GM12878 (cell line): ENCODE measurements around the gene ANTXR1. TPM values are rescaled to one million over a fixed set of nuclear protein-coding genes. Genes with fewer than 3 reads are reported as not detected.

Experiments used
- ATAC-seq: fragments of 200-7000 bp; cut with Tn5 transposase; 3 replicates; pipeline ENCODE4 v1.9.1; 2020; ENCODE audit warnings: mild to moderate bottlenecking, moderate library complexity
- BruUV-seq: library from RNA; stranded (reverse); fragments of 400-500 nt; replicated peaks from 2 replicates; lab custom pipeline; 2021; lab: Mats Ljungman, UMichigan
- CTCF ChIA-PET: fragments of 300-600 bp; sonication (Branson Sonifier 250); formaldehyde crosslinking; extraction: SDS; loops from one replicate; lab custom pipeline; 2021; ENCODE audit warnings: inconsistent platforms; lab: Yijun Ruan, JAX
- POLR2A ChIA-PET: fragments of 350-600 bp; formaldehyde crosslinking; extraction: SDS; loops from one replicate; lab custom pipeline; 2021; ENCODE audit warnings: inconsistent platforms; lab: Charles Lee
- RAD21 ChIA-PET: fragments of 300-600 bp; sonication (Branson Sonifier 250); formaldehyde crosslinking; loops from one replicate; lab custom pipeline; 2023; ENCODE audit warnings: antibody characterized with exemption; ENCODE audit not compliant: unreplicated experiment; lab: Charles Lee
- SMC1A ChIA-PET: fragments of 300-600 bp; sonication (Branson Sonifier 250); formaldehyde crosslinking; loops from one replicate; lab custom pipeline; 2023; ENCODE audit not compliant: unreplicated experiment, uncharacterized antibody; lab: Charles Lee
- DNase-seq: peaks from one replicate; pipeline ENCODE4 v3.0.0-alpha.2; 2011; ENCODE audit warnings: low read depth, low spot score
- FAIRE-seq: peaks from 3 replicates; lab custom pipeline; 2011; peaks lifted over from hg19 to GRCh38; lab: Jason Lieb, UNC
- H2AFZ ChIP-seq: 2 replicates; pipeline ENCODE4 v1.6.0; 2011; ENCODE audit warnings: low read depth, low read length, control low read depth; ENCODE audit not compliant: control insufficient read depth
- H3K27ac ChIP-seq: 2 replicates; pipeline ENCODE4 v1.5.1; 2011; ENCODE audit warnings: control low read depth; ENCODE audit not compliant: control insufficient read depth, insufficient read depth
- H3K27me3 ChIP-seq, 2 experiments: replicated peaks in 1 of 2; 2 replicates each; pipeline versions ENCODE4 v1.6.0 to v1.6.1; 2011; ENCODE audit warnings: low read length in 1 of 2; ENCODE audit not compliant: control insufficient read depth in 2 of 2, insufficient read depth in 2 of 2
- H3K36me3 ChIP-seq, 2 experiments: 2 replicates each; pipeline ENCODE4 v1.5.1; 2011; ENCODE audit warnings: low read length in 1 of 2; ENCODE audit not compliant: control insufficient read depth in 2 of 2, insufficient read depth in 2 of 2
- H3K4me1 ChIP-seq: 2 replicates; pipeline ENCODE4 v1.6.1; 2011; ENCODE audit warnings: mild to moderate bottlenecking, low read length, moderate library complexity, mixed read lengths; ENCODE audit not compliant: control insufficient read depth, insufficient read depth
- H3K4me2 ChIP-seq: 2 replicates; pipeline ENCODE4 v1.6.0; 2011; ENCODE audit warnings: control low read depth; ENCODE audit not compliant: control insufficient read depth, insufficient read depth
- H3K4me3 ChIP-seq: fragments of 200-600 bp; sonication (generic); 2 replicates; pipeline ENCODE4 v1.5.1; 2016
- H3K79me2 ChIP-seq: 2 replicates; pipeline ENCODE4 v1.6.0; 2011; ENCODE audit warnings: low read length; ENCODE audit not compliant: control insufficient read depth, insufficient read depth
- H3K9ac ChIP-seq: 2 replicates; pipeline ENCODE4 v1.8.0; 2011; ENCODE audit warnings: low read length, control low read depth, mixed read lengths; ENCODE audit not compliant: control insufficient read depth, insufficient read depth
- H3K9me3 ChIP-seq: replicated peaks from 3 replicates; pipeline ENCODE4 v1.5.1; 2011; ENCODE audit warnings: mild to moderate bottlenecking, low read length; ENCODE audit not compliant: control insufficient read depth, insufficient read depth
- H4K20me1 ChIP-seq: 2 replicates; pipeline ENCODE4 v1.6.0; 2011; ENCODE audit not compliant: control insufficient read depth, insufficient read depth
- CBX5 ChIP-seq: sonication (generic); IDR thresholded peaks from 2 replicates; pipeline ENCODE4 v1.6.1; 2016; ENCODE audit warnings: low read depth, moderate library complexity, mild to moderate bottlenecking, inconsistent platforms
- FOXK2 ChIP-seq: fragments of 450-650 bp; IDR thresholded peaks from 2 replicates; pipeline ENCODE4 v1.6.1; 2017; ENCODE audit warnings: mild to moderate bottlenecking, moderate library complexity
- NFYA ChIP-seq: IDR thresholded peaks from 2 replicates; pipeline ENCODE4 v1.6.1; 2011; ENCODE audit warnings: low read depth, mild to moderate bottlenecking, low read length, improper control_type of control experiment, borderline replicate concordance
- SIX5 ChIP-seq: IDR thresholded peaks from 2 replicates; pipeline ENCODE4 v1.6.1; 2011; ENCODE audit warnings: mild to moderate bottlenecking, low read depth, low read length, moderate library complexity; ENCODE audit not compliant: severe bottlenecking
- SMARCA5 ChIP-seq: fragments of 450-650 bp; IDR thresholded peaks from 2 replicates; pipeline ENCODE4 v1.6.1; 2017; ENCODE audit warnings: mild to moderate bottlenecking
- WGBS: methylation state at CpG from one replicate; pipeline ENCODE4 v1.1.6; 2016; ENCODE audit warnings: low lambda C conversion rate; ENCODE audit not compliant: insufficient replicate concordance, insufficient coverage; ENCODE audit errors: missing lambda C conversion rate; 5-methylcytosine and 5-hydroxymethylcytosine counted together
- in situ Hi-C: fragments of 300-500 bp; cut with MboI; formaldehyde crosslinking; loops from 9 replicates; pipeline ENCODE4 v1.14.3; 2018; ENCODE audit warnings: mixed read lengths
- intact Hi-C: fragments of 100-400 bp; cut with micrococcal nuclease; formaldehyde crosslinking; loops from one replicate; pipeline ENCODE4 v1.14.2; 2022; ENCODE audit not compliant: unreplicated experiment
- polyA plus RNA-seq, 11 experiments: library from polyadenylated mRNA; depleted of rRNA in 4 of 11; unstranded in 6 of 11; stranded (reverse) in 5 of 11; fragments of >200 nt; fragmentation: Nextera tagmentation in 4 of 11; fragmentation: Illumina TruSeq in 1 of 11; extraction: Ambion mirVana in 4 of 11; extraction: Trizol in 1 of 11; gene quantifications; 1 replicate in 1 of 11; 2 replicates in 10 of 11; pipeline versions ENCODE4 v1.2.1 to v1.2.3, GENCODE V29; 2011 to 2016; ENCODE audit warnings: inconsistent platforms in 2 of 11, missing spikeins in 2 of 11, low read depth in 1 of 11
- total RNA-seq, 4 experiments: library from RNA; depleted of rRNA in 3 of 4; stranded (reverse); fragments of >200 nt in 3 of 4; fragmentation: Illumina TruSeq in 1 of 4; extraction: Trizol in 1 of 4; gene quantifications; 2 replicates each; pipeline versions ENCODE4 v1.2.1 to v1.2.3, GENCODE V29; 2013 to 2021
- TF ChIP-seq, protein P1 (sequence below): fragments of 450-650 bp; formaldehyde crosslinking; IDR thresholded peaks from 2 replicates; pipeline ENCODE4 v1.4.0; 2020; ENCODE audit warnings: mild to moderate bottlenecking, moderate library complexity
- TF ChIP-seq, protein P2 (sequence below): IDR thresholded peaks from 2 replicates; pipeline ENCODE4 v1.6.1; 2012; ENCODE audit warnings: improper control_type of control experiment, low read depth, low read length; ENCODE audit not compliant: insufficient replicate concordance
- TF ChIP-seq, protein P3 (sequence below): fragments of 450-650 bp; IDR thresholded peaks from 2 replicates; pipeline ENCODE4 v1.6.1; 2017; ENCODE audit warnings: mild to moderate bottlenecking, low read depth, inconsistent platforms; ENCODE audit not compliant: poor library complexity, severe bottlenecking

ANTXR1 gene
- total and polyA plus RNA-seq, 10 of the 15 experiments (the other 5 are each of a cell fraction or from before 2014, with no cell fraction given): 0.09 to 0.26 TPM; not detected in 8

DNA sequence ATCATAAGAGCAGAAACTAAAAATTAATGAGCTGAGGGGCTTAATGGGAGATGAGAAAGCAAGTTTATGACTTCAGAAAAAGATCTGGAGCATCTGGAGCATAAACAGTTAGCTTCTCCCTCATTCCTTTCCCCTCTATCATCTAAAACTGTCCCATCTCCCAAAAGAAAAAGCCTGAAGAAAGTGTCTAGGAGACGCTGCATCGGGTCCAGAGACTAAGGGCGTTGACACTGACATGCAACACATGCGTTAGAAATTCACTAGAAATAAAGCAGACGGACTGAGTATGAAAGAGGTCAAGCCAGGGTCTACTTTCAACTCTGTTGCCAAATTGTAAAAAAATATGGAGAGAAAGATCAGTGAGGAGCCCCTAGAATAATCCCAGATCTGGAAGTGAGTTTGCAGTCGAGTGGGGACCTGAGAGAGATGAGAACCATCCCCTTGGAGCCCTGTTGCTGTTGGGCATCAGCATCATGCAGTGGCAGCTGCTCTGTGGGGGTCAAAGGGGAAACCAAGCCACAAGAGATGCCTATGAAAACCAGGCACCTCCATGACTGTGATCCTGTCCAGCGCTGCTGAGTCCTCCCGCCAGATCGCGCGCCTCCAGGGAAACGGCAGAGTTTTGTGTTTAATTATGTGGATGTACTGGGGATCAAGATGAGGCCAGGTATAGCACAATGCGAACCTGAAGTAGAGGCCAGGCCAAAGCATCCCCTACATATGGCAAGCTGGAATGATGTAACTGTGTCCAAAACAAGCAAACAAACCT, 13.9 kb downstream of the ANTXR1 start (continued):
- TF ChIP-seq, protein P1, sequence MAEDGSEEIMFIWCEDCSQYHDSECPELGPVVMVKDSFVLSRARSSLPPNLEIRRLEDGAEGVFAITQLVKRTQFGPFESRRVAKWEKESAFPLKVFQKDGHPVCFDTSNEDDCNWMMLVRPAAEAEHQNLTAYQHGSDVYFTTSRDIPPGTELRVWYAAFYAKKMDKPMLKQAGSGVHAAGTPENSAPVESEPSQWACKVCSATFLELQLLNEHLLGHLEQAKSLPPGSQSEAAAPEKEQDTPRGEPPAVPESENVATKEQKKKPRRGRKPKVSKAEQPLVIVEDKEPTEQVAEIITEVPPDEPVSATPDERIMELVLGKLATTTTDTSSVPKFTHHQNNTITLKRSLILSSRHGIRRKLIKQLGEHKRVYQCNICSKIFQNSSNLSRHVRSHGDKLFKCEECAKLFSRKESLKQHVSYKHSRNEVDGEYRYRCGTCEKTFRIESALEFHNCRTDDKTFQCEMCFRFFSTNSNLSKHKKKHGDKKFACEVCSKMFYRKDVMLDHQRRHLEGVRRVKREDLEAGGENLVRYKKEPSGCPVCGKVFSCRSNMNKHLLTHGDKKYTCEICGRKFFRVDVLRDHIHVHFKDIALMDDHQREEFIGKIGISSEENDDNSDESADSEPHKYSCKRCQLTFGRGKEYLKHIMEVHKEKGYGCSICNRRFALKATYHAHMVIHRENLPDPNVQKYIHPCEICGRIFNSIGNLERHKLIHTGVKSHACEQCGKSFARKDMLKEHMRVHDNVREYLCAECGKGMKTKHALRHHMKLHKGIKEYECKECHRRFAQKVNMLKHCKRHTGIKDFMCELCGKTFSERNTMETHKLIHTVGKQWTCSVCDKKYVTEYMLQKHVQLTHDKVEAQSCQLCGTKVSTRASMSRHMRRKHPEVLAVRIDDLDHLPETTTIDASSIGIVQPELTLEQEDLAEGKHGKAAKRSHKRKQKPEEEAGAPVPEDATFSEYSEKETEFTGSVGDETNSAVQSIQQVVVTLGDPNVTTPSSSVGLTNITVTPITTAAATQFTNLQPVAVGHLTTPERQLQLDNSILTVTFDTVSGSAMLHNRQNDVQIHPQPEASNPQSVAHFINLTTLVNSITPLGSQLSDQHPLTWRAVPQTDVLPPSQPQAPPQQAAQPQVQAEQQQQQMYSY (CRISPR knock-in tag): no peak
- TF ChIP-seq NFYA: no peak

DNA sequence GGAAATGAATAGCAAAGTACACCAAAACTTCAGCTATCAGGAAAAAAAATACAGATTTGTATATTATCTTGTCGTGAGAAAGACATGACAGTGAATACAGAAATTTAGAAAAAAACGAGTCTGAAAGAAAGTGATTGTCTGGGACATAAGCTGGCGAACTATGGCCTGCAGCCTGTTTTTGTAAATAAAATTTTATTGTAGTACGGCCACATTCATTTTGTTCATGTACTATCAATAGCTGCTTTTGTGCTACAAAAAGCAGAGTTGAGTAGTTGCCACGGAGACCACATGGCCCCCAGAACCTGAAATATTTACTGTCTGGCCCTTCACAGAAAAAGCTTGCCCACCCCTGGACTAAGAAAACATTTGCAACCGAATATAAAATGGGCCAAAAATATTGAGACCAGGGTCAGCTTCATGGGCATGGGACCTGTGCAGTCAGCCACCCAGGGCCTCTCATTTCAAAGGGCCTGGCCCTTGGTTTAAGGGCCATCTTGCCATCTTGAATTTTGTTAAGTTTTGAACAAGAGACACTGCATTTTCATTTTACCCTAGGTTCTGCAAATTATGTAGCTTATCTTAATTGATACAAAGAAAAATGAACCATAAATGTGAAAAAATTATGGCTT, 17.9 kb downstream of the ANTXR1 start:
- H3K36me3 ChIP-seq: no peaks in the 10 kb centered on the region
- H3K4me2 ChIP-seq: no peak overlapping the region
- no peaks in the 10 kb centered on the region for H4K20me1 ChIP-seq
- no peak overlapping the region for H3K9ac ChIP-seq
- ChIA-PET RAD21 (no interaction called here), CTCF (no interaction called here), POLR2A (interaction anchor here (0.6 kb wide), 1 partner anchor 583 kb away, joined by 3 read pairs; no protein-coding TSS in a partner anchor), SMC1A (interaction anchor here (0.7 to 1.2 kb wide), 2 partner anchors 9 to 275 kb away, joined by 3 read pairs; no protein-coding TSS in a partner anchor)
- no peaks in the 10 kb centered on the region for H3K4me1 ChIP-seq
- H3K27ac ChIP-seq: no peak overlapping the region
- H3K9me3 ChIP-seq: no peaks in the 10 kb centered on the region
- DNase-seq (no peak), ATAC-seq (no peak), FAIRE-seq (no peak)
- intact Hi-C loops: no loop called here
- no peak overlapping the region for H3K4me3 ChIP-seq
- peaks cover 0 to 3% of the 10 kb centered on the region in 2 experiments; a peak in 2 of 4 replicates for H3K27me3 ChIP-seq
- in situ Hi-C loops: no loop called here
- H3K79me2 ChIP-seq: no peaks in the 10 kb centered on the region
- no peak overlapping the region for H2AFZ ChIP-seq
- 22% methylated on average over 6 of the region's 6 CpGs for WGBS
- BruUV-seq: no TSS peak
- TF ChIP-seq SMARCA5: no peak
- no peak for TF ChIP-seq SIX5
- no peak for TF ChIP-seq FOXK2
- TF ChIP-seq, protein P2, sequence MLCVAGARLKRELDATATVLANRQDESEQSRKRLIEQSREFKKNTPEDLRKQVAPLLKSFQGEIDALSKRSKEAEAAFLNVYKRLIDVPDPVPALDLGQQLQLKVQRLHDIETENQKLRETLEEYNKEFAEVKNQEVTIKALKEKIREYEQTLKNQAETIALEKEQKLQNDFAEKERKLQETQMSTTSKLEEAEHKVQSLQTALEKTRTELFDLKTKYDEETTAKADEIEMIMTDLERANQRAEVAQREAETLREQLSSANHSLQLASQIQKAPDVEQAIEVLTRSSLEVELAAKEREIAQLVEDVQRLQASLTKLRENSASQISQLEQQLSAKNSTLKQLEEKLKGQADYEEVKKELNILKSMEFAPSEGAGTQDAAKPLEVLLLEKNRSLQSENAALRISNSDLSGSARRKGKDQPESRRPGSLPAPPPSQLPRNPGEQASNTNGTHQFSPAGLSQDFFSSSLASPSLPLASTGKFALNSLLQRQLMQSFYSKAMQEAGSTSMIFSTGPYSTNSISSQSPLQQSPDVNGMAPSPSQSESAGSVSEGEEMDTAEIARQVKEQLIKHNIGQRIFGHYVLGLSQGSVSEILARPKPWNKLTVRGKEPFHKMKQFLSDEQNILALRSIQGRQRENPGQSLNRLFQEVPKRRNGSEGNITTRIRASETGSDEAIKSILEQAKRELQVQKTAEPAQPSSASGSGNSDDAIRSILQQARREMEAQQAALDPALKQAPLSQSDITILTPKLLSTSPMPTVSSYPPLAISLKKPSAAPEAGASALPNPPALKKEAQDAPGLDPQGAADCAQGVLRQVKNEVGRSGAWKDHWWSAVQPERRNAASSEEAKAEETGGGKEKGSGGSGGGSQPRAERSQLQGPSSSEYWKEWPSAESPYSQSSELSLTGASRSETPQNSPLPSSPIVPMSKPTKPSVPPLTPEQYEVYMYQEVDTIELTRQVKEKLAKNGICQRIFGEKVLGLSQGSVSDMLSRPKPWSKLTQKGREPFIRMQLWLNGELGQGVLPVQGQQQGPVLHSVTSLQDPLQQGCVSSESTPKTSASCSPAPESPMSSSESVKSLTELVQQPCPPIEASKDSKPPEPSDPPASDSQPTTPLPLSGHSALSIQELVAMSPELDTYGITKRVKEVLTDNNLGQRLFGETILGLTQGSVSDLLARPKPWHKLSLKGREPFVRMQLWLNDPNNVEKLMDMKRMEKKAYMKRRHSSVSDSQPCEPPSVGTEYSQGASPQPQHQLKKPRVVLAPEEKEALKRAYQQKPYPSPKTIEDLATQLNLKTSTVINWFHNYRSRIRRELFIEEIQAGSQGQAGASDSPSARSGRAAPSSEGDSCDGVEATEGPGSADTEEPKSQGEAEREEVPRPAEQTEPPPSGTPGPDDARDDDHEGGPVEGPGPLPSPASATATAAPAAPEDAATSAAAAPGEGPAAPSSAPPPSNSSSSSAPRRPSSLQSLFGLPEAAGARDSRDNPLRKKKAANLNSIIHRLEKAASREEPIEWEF: no peak
- TF ChIP-seq, protein P3, sequence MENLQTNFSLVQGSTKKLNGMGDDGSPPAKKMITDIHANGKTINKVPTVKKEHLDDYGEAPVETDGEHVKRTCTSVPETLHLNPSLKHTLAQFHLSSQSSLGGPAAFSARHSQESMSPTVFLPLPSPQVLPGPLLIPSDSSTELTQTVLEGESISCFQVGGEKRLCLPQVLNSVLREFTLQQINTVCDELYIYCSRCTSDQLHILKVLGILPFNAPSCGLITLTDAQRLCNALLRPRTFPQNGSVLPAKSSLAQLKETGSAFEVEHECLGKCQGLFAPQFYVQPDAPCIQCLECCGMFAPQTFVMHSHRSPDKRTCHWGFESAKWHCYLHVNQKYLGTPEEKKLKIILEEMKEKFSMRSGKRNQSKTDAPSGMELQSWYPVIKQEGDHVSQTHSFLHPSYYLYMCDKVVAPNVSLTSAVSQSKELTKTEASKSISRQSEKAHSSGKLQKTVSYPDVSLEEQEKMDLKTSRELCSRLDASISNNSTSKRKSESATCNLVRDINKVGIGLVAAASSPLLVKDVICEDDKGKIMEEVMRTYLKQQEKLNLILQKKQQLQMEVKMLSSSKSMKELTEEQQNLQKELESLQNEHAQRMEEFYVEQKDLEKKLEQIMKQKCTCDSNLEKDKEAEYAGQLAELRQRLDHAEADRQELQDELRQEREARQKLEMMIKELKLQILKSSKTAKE: no peak
- no peak for TF ChIP-seq CBX5
